ENCODE measurements around the gene MED1. TPM values are rescaled to one million over a fixed set of nuclear protein-coding genes. Genes with fewer than 3 reads are reported as not detected.
A peak's percentile ranks its signal among the peaks of the same experiment; 100 is the strongest.

The MED1 gene
- polyA plus RNA-seq, 1 of the 3 experiments (the other 2 are of a cell fraction) = 12.3 TPM

- no peak for TF ChIP-seq RAD21 (IDR thresholded peaks at IDR 0.05; ENCODE audit: low read length)
- TF ChIP-seq EP300 (IDR thresholded peaks at IDR 0.05; ENCODE audit: borderline replicate concordance in 1 of 2, low read depth in 1 of 2, low read length in 1 of 2) = peak in 1 of 2 experiments; percentile 35; a peak in 1 of 4 replicates
- TF ChIP-seq SIN3A (IDR thresholded peaks at IDR 0.05; ENCODE audit: borderline replicate concordance, low read depth, low read length) = peak; percentile 68; the same call in 1 of the 2 replicates
- no peak for TF ChIP-seq FOXM1 (IDR thresholded peaks at IDR 0.05; ENCODE audit: low read depth)
- peak; percentile 74; the same call in 1 of the 2 replicates for TF ChIP-seq TAF1 (IDR thresholded peaks at IDR 0.05; ENCODE audit: borderline replicate concordance, low read depth, low read length)
These were observed 49.4 kb downstream of the MED1 start, which contains the start of gene FBXL20 (continued) for GRCh38 chr17:39401412-39402243.

GRCh38 chr17:39400547-39401411, 50.3 kb downstream of the MED1 start:
- H3K9me3 ChIP-seq = no peaks in the 10 kb centered on the region
- POLR2A ChIA-PET = interaction anchor here (1.1 kb wide), 1 partner anchor 78 kb away, joined by 4 read pairs; no protein-coding TSS in a partner anchor
- peak overlapping the region; percentile 66 to 71; a peak in 2 of 4 replicates for H3K27ac ChIP-seq (ENCODE audit: low read depth in 2 of 2, low read length in 1 of 2)
- H3K4me2 ChIP-seq = peak overlapping the region; percentile 86
- CTCF ChIA-PET = interaction anchor here (0.5 to 1.3 kb wide), 4 partner anchors 170 to 670 kb away, joined by 3 read pairs; no protein-coding TSS in a partner anchor
- no peak for TF ChIP-seq RXRA (IDR thresholded peaks at IDR 0.05; ENCODE audit: borderline replicate concordance, low read depth)
- TF ChIP-seq MEF2A (IDR thresholded peaks at IDR 0.05; ENCODE audit: borderline replicate concordance, low read depth) = no peak
- TF ChIP-seq MAX (IDR thresholded peaks at IDR 0.05; ENCODE audit: low read depth) = no peak
- no peak for TF ChIP-seq ELF1 (IDR thresholded peaks at IDR 0.05)
- no peak for TF ChIP-seq REST (IDR thresholded peaks at IDR 0.05; ENCODE audit: low read depth, low read length)
- no peak for TF ChIP-seq YY1 (IDR thresholded peaks at IDR 0.05; ENCODE audit: low read depth)
- TF ChIP-seq, protein P1, sequence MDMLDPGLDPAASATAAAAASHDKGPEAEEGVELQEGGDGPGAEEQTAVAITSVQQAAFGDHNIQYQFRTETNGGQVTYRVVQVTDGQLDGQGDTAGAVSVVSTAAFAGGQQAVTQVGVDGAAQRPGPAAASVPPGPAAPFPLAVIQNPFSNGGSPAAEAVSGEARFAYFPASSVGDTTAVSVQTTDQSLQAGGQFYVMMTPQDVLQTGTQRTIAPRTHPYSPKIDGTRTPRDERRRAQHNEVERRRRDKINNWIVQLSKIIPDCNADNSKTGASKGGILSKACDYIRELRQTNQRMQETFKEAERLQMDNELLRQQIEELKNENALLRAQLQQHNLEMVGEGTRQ (IDR thresholded peaks at IDR 0.05; ENCODE audit: borderline replicate concordance, low read depth, low read length) = no peak
- TF ChIP-seq SIN3A (IDR thresholded peaks at IDR 0.05; ENCODE audit: borderline replicate concordance, low read depth, low read length) = no peak
- no peak for TF ChIP-seq EZH2phosphoT487 (IDR thresholded peaks at IDR 0.05; ENCODE audit: borderline replicate concordance, low read depth)
- peaks cover 31% of the 10 kb centered on the region for H3F3A ChIP-seq (replicated peaks; ENCODE audit: insufficient read depth)
- 13% methylated on average over 16 of the region's 46 CpGs for WGBS (ENCODE audit: low lambda C conversion rate)
- peaks cover 23% of the 10 kb centered on the region for H4K20me1 ChIP-seq (ENCODE audit: insufficient read depth)
- H3K4me3 ChIP-seq (ENCODE audit: low read depth in 2 of 2, low read length in 1 of 2) = peak overlapping the region; percentile 79 to 97
- no peaks in the 10 kb centered on the region for H3K27me3 ChIP-seq (ENCODE audit: insufficient read depth)
- peak overlapping the region; percentile 83 for H3K9ac ChIP-seq
- H3K79me2 ChIP-seq (ENCODE audit: insufficient read depth) = peaks cover 53% of the 10 kb centered on the region
- H3K36me3 ChIP-seq (replicated peaks in 1 of 2; ENCODE audit: control insufficient read depth in 1 of 2, insufficient read depth in 2 of 2, low read length in 1 of 2) = peaks cover 0 to 5% of the 10 kb centered on the region in 2 experiments
- DNase-seq = peak; percentile 17
- peaks cover 6 to 14% of the 10 kb centered on the region in 2 experiments; a peak in 3 of 4 replicates for H3K4me1 ChIP-seq (ENCODE audit: control insufficient read depth in 1 of 2, insufficient read depth in 2 of 2, low read depth in 1 of 2, low read length in 1 of 2)
- H2AFZ ChIP-seq (ENCODE audit: low read depth) = peak overlapping the region; percentile 90
- H3K9me2 ChIP-seq = no peaks in the 10 kb centered on the region

Measured in SK-N-SH (cell line).